Spleen (tissue), 11 donors: ENCODE data around the gene PKHD1. TPM values are rescaled to one million over a fixed set of nuclear protein-coding genes. Genes with fewer than 3 reads are reported as not detected.

Experiments used
- DNase-seq: peaks from one replicate; pipeline ENCODE4 v3.0.0-alpha.2; 2020
- H3K27ac ChIP-seq, 8 donors: fragments of 200-600 bp; sonication (generic) in 7 of 8; 1 replicate in 4 of 8; 2 replicates in 4 of 8; pipeline versions ENCODE4 v1.5.0 to v1.8.0; 2016 to 2021; ENCODE audit warnings: inconsistent platforms in 4 of 8, mild to moderate bottlenecking in 4 of 8, moderate library complexity in 1 of 8
- H3K27me3 ChIP-seq, 7 donors: fragments of 200-600 bp; sonication (generic) in 6 of 7; replicated peaks in 1 of 7; 1 replicate in 4 of 7; 2 replicates in 3 of 7; pipeline versions ENCODE4 v1.5.0 to v1.8.0; 2016 to 2021; ENCODE audit warnings: inconsistent platforms in 3 of 7, mild to moderate bottlenecking in 1 of 7
- H3K36me3 ChIP-seq, 6 donors: fragments of 200-600 bp; sonication (generic) in 5 of 6; 1 replicate in 4 of 6; 2 replicates in 2 of 6; pipeline versions ENCODE4 v1.5.0 to v1.8.0; 2016 to 2021; ENCODE audit warnings: inconsistent platforms in 2 of 6
- H3K4me1 ChIP-seq, 6 donors: fragments of 200-600 bp; sonication (generic) in 5 of 6; 1 replicate in 3 of 6; 2 replicates in 3 of 6; pipeline versions ENCODE4 v1.5.0 to v1.8.0; 2016 to 2021; ENCODE audit warnings: inconsistent platforms in 3 of 6
- H3K4me3 ChIP-seq, 8 donors: fragments of 200-600 bp; sonication (generic) in 7 of 8; 1 replicate in 4 of 8; 2 replicates in 4 of 8; pipeline versions ENCODE4 v1.5.0 to v1.8.0; 2016 to 2021; ENCODE audit warnings: inconsistent platforms in 4 of 8, mild to moderate bottlenecking in 4 of 8, moderate library complexity in 2 of 8
- H3K9me3 ChIP-seq, 8 donors: fragments of 200-600 bp; sonication (generic) in 7 of 8; 1 replicate in 4 of 8; 2 replicates in 4 of 8; pipeline versions ENCODE4 v1.5.0 to v1.8.0; 2016 to 2021; ENCODE audit warnings: inconsistent platforms in 4 of 8
- CTCF ChIP-seq, 11 experiments: fragments of 200-600 bp in 7 of 11; fragments of 450-650 bp in 4 of 11; sonication (generic) in 4 of 11; IDR thresholded peaks in 8 of 11; conservative IDR thresholded peaks in 3 of 11; 1 replicate in 7 of 11; 2 replicates in 4 of 11; pipeline versions ENCODE4 v1.4.0 to v1.8.0; 2016 to 2021; ENCODE audit warnings: antibody characterized with exemption in 11 of 11, inconsistent platforms in 4 of 11, mild to moderate bottlenecking in 1 of 11
- POLR2A ChIP-seq, 3 donors: fragments of 450-650 bp; IDR thresholded peaks; one replicate each; pipeline ENCODE4 v1.5.1; 2017; ENCODE audit warnings: antibody characterized with exemption in 3 of 3, mild to moderate bottlenecking in 1 of 3
- POLR2AphosphoS5 ChIP-seq, 3 donors: sonication (generic); formaldehyde crosslinking; IDR thresholded peaks; one replicate each; pipeline ENCODE4 v1.5.1; 2017; ENCODE audit warnings: antibody characterized with exemption in 3 of 3
- WGBS, 5 donors: extraction: QIAGEN DNeasy Blood & Tissue Kit in 3 of 5; methylation state at CpG; one replicate each; pipeline versions ENCODE4 v1.1.5 to v1.1.7; 2013 to 2018; 5-methylcytosine and 5-hydroxymethylcytosine counted together
- intact Hi-C: fragments of 100-400 bp; cut with DNase I; formaldehyde crosslinking; loops from one replicate; pipeline ENCODE4 v1.15.0; 2023; ENCODE audit warnings: low total_unique reads
- polyA plus RNA-seq, 3 donors: library from polyadenylated mRNA; stranded (reverse); fragments of 200-250 nt; gene quantifications; one replicate each; pipeline ENCODE4 v1.2.1, GENCODE V29; 2013
- total RNA-seq, 7 donors: library from RNA; depleted of rRNA in 3 of 7; stranded (reverse); fragments of >200 nt in 3 of 7; fragmentation: NEBNext Ultra II Directional in 4 of 7; extraction: Animal tissue kit (Norgen Biotek cat#: 25700) in 4 of 7; gene quantifications; one replicate each; pipeline versions ENCODE4 v1.1.0 to v1.2.1, GENCODE V29; 2016 to 2021
- donor health status: healthy with polysubstance abuse.
- donor health status: DM: no; HTN: no; CAD: no; lungs with moderate emphysema.
- donor health status: DM: no; HTN: no; CAD: no.
- donor health status: Bipolar disorder and iron deficiency.
- donor health status: healthy.
- donor health status: DM: no; HTN: no; CAD: no.
- donor health status: DM: yes; HTN: yes; CAD: no.

Gene PKHD1
- total and polyA plus RNA-seq, 10 donors, result not detected

GRCh38 chr6:51648236-51648635, 439.2 kb downstream of the PKHD1 start:
- no peak for DNase-seq
- no peak for TF ChIP-seq POLR2AphosphoS5 (IDR thresholded peaks at IDR 0.05)
- no peak for TF ChIP-seq POLR2A (IDR thresholded peaks at IDR 0.05)
- TF ChIP-seq CTCF (IDR thresholded peaks at IDR 0.05 in 8 of 11, conservative IDR thresholded peaks at IDR 0.05 in 3 of 11), result no peak
- H3K4me3 ChIP-seq, result no peak overlapping the region
- H3K27ac ChIP-seq, result no peak overlapping the region
- intact Hi-C loops, result no loop called here
- H3K4me1 ChIP-seq, result no peaks in the 10 kb centered on the region
- H3K27me3 ChIP-seq, result no peaks in the 10 kb centered on the region
- no peaks in the 10 kb centered on the region for H3K9me3 ChIP-seq
- H3K36me3 ChIP-seq, result no peaks in the 10 kb centered on the region

GRCh38 chr6:51644426-51644825, 443.0 kb downstream of the PKHD1 start:
- no peaks in the 10 kb centered on the region for H3K4me1 ChIP-seq
- 84 to 97% (median 89%) methylated on average over 2 of the region's 2 CpGs for WGBS, 5 donors
- TF ChIP-seq POLR2AphosphoS5 (IDR thresholded peaks at IDR 0.05), result no peak
- no peak for TF ChIP-seq POLR2A (IDR thresholded peaks at IDR 0.05)
- no peak for TF ChIP-seq CTCF (IDR thresholded peaks at IDR 0.05 in 8 of 11, conservative IDR thresholded peaks at IDR 0.05 in 3 of 11)
- no peaks in the 10 kb centered on the region for H3K27me3 ChIP-seq
- H3K36me3 ChIP-seq, result no peaks in the 10 kb centered on the region
- no peak overlapping the region for H3K27ac ChIP-seq
- intact Hi-C loops, result no loop called here
- H3K9me3 ChIP-seq, result peaks cover 0 to 10% (median 0%) of the 10 kb centered on the region in 8 donors
- DNase-seq, result no peak
- no peak overlapping the region for H3K4me3 ChIP-seq

GRCh38 chr6:51640021-51640420, 447.4 kb downstream of the PKHD1 start:
- no peak for DNase-seq
- H3K4me1 ChIP-seq, result no peaks in the 10 kb centered on the region
- TF ChIP-seq POLR2AphosphoS5 (IDR thresholded peaks at IDR 0.05) (no peak), CTCF (IDR thresholded peaks at IDR 0.05 in 8 of 11, conservative IDR thresholded peaks at IDR 0.05 in 3 of 11) (no peak), POLR2A (IDR thresholded peaks at IDR 0.05) (no peak)
- H3K4me3 ChIP-seq, result no peak overlapping the region
- H3K27ac ChIP-seq, result no peak overlapping the region
- 77 to 85% (median 82%) methylated on average over 6 of the region's 6 CpGs for WGBS, 5 donors
- no peaks in the 10 kb centered on the region for H3K27me3 ChIP-seq
- no peaks in the 10 kb centered on the region for H3K36me3 ChIP-seq
- H3K9me3 ChIP-seq, result peaks cover 0 to 10% (median 0%) of the 10 kb centered on the region in 8 donors
- intact Hi-C loops, result no loop called here

- Histone ChIP-seq H3K36me3 (no peaks in the 10 kb centered on the region), H3K4me1 (no peaks in the 10 kb centered on the region), H3K27me3 (no peaks in the 10 kb centered on the region), H3K9me3 (peaks cover 0 to 8% (median 0%) of the 10 kb centered on the region in 8 donors), H3K27ac (no peak overlapping the region), H3K4me3 (no peak overlapping the region)
- TF ChIP-seq POLR2AphosphoS5 (IDR thresholded peaks at IDR 0.05), result no peak
- no peak for TF ChIP-seq POLR2A (IDR thresholded peaks at IDR 0.05)
- TF ChIP-seq CTCF (IDR thresholded peaks at IDR 0.05 in 8 of 11, conservative IDR thresholded peaks at IDR 0.05 in 3 of 11), result no peak
- DNase-seq, result no peak
- WGBS, 5 donors, result 60 to 76% (median 68%) methylated on average over 1 of the region's 1 CpG
- intact Hi-C loops, result no loop called here
Measured at GRCh38 chr6:51633424-51633823, 454.0 kb downstream of the PKHD1 start.
